H1 (cell line): Measurements from ENCODE around the gene FAM169A.
"Not testable (repeated sequence)": the region's sequence is repeated elsewhere in the genome, so short reads cannot be mapped to it uniquely, and the experiment has no call there.

Experiments
- KDM5A ChIP-seq: fragments of 200-600 bp; IDR thresholded peaks from 2 replicates; pipeline ENCODE4 v1.7.1; 2012; ENCODE audit warnings: mild to moderate bottlenecking, low read length, inconsistent platforms, mixed read lengths
- MAFK ChIP-seq: IDR thresholded peaks from 2 replicates; pipeline ENCODE4 v1.6.1; 2012; ENCODE audit warnings: low read depth, mild to moderate bottlenecking, improper control_type of control experiment, low read length
- TF ChIP-seq, protein P1 (sequence below), 3 experiments: IDR thresholded peaks; 1 replicate in 2 of 3; 2 replicates in 1 of 3; pipeline versions ENCODE4 v1.5.1 to v1.6.1; 2011; ENCODE audit warnings: low read length in 3 of 3, mild to moderate bottlenecking in 3 of 3, inconsistent platforms in 2 of 3, low read depth in 1 of 3, moderate library complexity in 1 of 3; ENCODE audit not compliant: insufficient read depth in 1 of 3; ENCODE audit errors: control extremely low read depth in 1 of 3

DNA sequence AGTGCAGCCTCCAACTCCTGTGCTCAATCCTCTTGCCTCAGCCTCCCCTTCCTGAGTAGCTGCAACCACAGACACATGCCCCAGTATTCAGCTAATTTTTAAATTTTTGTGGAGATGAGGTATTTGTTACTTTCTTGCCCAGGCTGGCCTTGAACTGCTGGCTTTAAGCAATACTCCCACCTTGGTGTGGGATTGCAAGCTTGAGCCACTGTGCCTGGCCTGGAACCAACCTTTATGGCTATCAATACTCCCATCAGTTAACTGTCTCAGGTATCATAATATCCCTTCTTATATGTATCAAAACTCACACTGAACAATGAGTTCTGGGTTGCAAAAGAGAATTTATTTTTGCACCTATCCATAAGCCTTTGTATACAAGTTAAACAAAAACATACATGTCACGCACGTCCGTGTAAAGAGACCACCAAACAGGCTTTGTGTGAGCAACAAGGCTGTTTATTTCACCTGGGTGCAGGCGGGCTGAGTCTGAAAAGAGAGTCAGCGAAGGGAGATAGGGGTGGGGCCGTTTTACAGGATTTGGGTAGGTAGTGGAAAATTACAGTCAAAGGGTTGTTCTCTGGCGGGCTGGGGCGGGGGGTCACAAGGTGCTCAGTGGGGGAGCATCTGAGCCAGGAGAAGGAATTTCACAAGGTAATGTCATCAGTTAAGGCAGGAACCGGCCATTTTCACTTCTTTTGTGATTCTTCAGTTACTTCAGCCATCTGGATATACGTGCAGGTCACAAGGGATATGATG lies 16.4 kb upstream of the FAM169A start:
- TF ChIP-seq, protein P1, sequence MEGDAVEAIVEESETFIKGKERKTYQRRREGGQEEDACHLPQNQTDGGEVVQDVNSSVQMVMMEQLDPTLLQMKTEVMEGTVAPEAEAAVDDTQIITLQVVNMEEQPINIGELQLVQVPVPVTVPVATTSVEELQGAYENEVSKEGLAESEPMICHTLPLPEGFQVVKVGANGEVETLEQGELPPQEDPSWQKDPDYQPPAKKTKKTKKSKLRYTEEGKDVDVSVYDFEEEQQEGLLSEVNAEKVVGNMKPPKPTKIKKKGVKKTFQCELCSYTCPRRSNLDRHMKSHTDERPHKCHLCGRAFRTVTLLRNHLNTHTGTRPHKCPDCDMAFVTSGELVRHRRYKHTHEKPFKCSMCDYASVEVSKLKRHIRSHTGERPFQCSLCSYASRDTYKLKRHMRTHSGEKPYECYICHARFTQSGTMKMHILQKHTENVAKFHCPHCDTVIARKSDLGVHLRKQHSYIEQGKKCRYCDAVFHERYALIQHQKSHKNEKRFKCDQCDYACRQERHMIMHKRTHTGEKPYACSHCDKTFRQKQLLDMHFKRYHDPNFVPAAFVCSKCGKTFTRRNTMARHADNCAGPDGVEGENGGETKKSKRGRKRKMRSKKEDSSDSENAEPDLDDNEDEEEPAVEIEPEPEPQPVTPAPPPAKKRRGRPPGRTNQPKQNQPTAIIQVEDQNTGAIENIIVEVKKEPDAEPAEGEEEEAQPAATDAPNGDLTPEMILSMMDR (IDR thresholded peaks at IDR 0.05; ENCODE audit: control extremely low read depth in 1 of 3, insufficient read depth in 1 of 3, low read depth in 1 of 3, low read length in 3 of 3) = not testable (repeated sequence)
- not testable (repeated sequence) for TF ChIP-seq KDM5A, MAFK
